Epidermal melanocyte (primary cell): ENCODE measurements around the gene MDFIC.

Experiments used
- DNase-seq: peaks from one replicate; pipeline ENCODE4 v3.0.0; 2011; ENCODE audit warnings: low spot score; ENCODE audit not compliant: insufficient read length

The MDFIC gene

GRCh38 chr7:115037128-115037802 is 115.4 kb downstream of the MDFIC start:
- no peak for DNase-seq

- DNase-seq, result no peak
These were observed 116.3 kb downstream of the MDFIC start for GRCh38 chr7:115038158-115038557.

- no peak for DNase-seq
These were observed 118.2 kb downstream of the MDFIC start for GRCh38 chr7:115040057-115040456.

GRCh38 chr7:115040495-115040894 is 118.6 kb downstream of the MDFIC start:
- no peak for DNase-seq

- DNase-seq, result no peak
These were observed 120.7 kb downstream of the MDFIC start for GRCh38 chr7:115042596-115042995.

- no peak for DNase-seq
These were observed 121.7 kb downstream of the MDFIC start for GRCh38 chr7:115043605-115044004.

- no peak for DNase-seq
These were observed 122.3 kb downstream of the MDFIC start for GRCh38 chr7:115044224-115044623.

- no peak for DNase-seq
These were observed 126.2 kb downstream of the MDFIC start for GRCh38 chr7:115047958-115048720.

- DNase-seq, result no peak
These were observed 130.8 kb downstream of the MDFIC start for GRCh38 chr7:115052706-115053105.

GRCh38 chr7:115054478-115055065 is 132.7 kb downstream of the MDFIC start:
- DNase-seq, result no peak

GRCh38 chr7:115056019-115056418 is 134.1 kb downstream of the MDFIC start:
- no peak for DNase-seq

- DNase-seq, result no peak
These were observed 136.8 kb downstream of the MDFIC start for GRCh38 chr7:115058726-115059125.

- DNase-seq, result no peak
These were observed 137.4 kb downstream of the MDFIC start for GRCh38 chr7:115059321-115059720.

- no peak for DNase-seq
These were observed 138.4 kb downstream of the MDFIC start for GRCh38 chr7:115060095-115060870.

- no peak for DNase-seq
These were observed 144.2 kb downstream of the MDFIC start for GRCh38 chr7:115066050-115066449.

GRCh38 chr7:115066634-115067033 is 144.7 kb downstream of the MDFIC start:
- DNase-seq, result no peak

GRCh38 chr7:115068220-115068619 is 146.3 kb downstream of the MDFIC start:
- no peak for DNase-seq
